Kidney (tissue), 14 donors: ENCODE results near the gene VTI1A. TPM values are rescaled to one million over a fixed set of nuclear protein-coding genes. Genes with fewer than 3 reads are reported as not detected.

Experiments used
- DNase-seq, 5 donors: peaks; one replicate each; pipeline ENCODE4 v3.0.0-alpha.2; 2013 to 2020
- FAIRE-seq: peaks from 2 replicates; lab custom pipeline; 2012; peaks lifted over from hg19 to GRCh38; lab: Jason Lieb, UNC
- H3K27ac ChIP-seq, 2 donors: one replicate each; pipeline ENCODE4 v1.7.0; 2013; ENCODE audit warnings: low read depth in 2 of 2, low read length in 2 of 2, inconsistent platforms in 1 of 2
- H3K27me3 ChIP-seq: one replicate; pipeline ENCODE4 v1.7.1; 2013; ENCODE audit warnings: low read length, inconsistent platforms; ENCODE audit not compliant: control insufficient read depth, insufficient read depth
- H3K36me3 ChIP-seq, 3 donors: one replicate each; pipeline versions ENCODE4 v1.7.0 to v1.7.1; 2013; ENCODE audit warnings: low read length in 3 of 3, control low read depth in 1 of 3, inconsistent platforms in 1 of 3; ENCODE audit not compliant: insufficient read depth in 3 of 3, control insufficient read depth in 2 of 3
- H3K4me1 ChIP-seq, 3 donors: one replicate each; pipeline versions ENCODE4 v1.7.0 to v1.7.1; 2013; ENCODE audit warnings: low read length in 3 of 3, inconsistent platforms in 1 of 3, low read depth in 1 of 3; ENCODE audit not compliant: control insufficient read depth in 2 of 3, insufficient read depth in 2 of 3
- H3K4me3 ChIP-seq, 3 donors: one replicate each; pipeline versions ENCODE4 v1.7.0 to v1.8.1; 2013; ENCODE audit warnings: low read length in 3 of 3, control low read depth in 1 of 3, inconsistent platforms in 1 of 3
- H3K9ac ChIP-seq, 3 donors: one replicate each; pipeline versions ENCODE4 v1.7.0 to v1.7.1; 2013; ENCODE audit warnings: low read length in 3 of 3, control low read depth in 1 of 3, inconsistent platforms in 1 of 3
- H3K9me3 ChIP-seq, 3 donors: one replicate each; pipeline versions ENCODE4 v1.7.0 to v1.7.1; 2013; ENCODE audit warnings: low read length in 3 of 3, control low read depth in 1 of 3, inconsistent platforms in 1 of 3; ENCODE audit not compliant: control insufficient read depth in 2 of 3, insufficient read depth in 1 of 3
- CTCF ChIP-seq: IDR thresholded peaks from 3 replicates; pipeline ENCODE4 v1.5.1; 2012; ENCODE audit warnings: mild to moderate bottlenecking, moderate library complexity, borderline replicate concordance; ENCODE audit not compliant: insufficient read depth; ENCODE audit errors: extremely low read depth
- intact Hi-C: fragments of 100-400 bp; cut with DNase I; formaldehyde crosslinking; loops from one replicate; pipeline ENCODE4 v1.11.1; 2022
- polyA plus RNA-seq: library from polyadenylated mRNA; stranded (reverse); fragments of 350-450 nt; fragmentation: Illumina TruSeq; extraction: RNeasy Lipid Tissue Mini Kit (QIAGEN cat#74804); gene quantifications from one replicate; pipeline ENCODE4 v1.2.3, GENCODE V29; 2014; ENCODE audit warnings: low read depth, low replicate concordance; ENCODE audit not compliant: insufficient read depth
- total RNA-seq: library from RNA; stranded (reverse); fragmentation: NEBNext Ultra II Directional; extraction: Animal tissue kit (Norgen Biotek cat#: 25700); gene quantifications from one replicate; pipeline ENCODE4 v1.2.1, GENCODE V29; 2021
- donor health status: control.
- donor health status: control.
- donor health status: control.
- donor health status: control.
- donor health status: control.
- donor health status: DM: yes; HTN: yes; CAD: no.
- donor health status: Normal renal cell carcinoma (clear cell type).

VTI1A gene
- total and polyA plus RNA-seq, 2 donors from 2014 or later: 9.2 to 41.8 TPM

DNA sequence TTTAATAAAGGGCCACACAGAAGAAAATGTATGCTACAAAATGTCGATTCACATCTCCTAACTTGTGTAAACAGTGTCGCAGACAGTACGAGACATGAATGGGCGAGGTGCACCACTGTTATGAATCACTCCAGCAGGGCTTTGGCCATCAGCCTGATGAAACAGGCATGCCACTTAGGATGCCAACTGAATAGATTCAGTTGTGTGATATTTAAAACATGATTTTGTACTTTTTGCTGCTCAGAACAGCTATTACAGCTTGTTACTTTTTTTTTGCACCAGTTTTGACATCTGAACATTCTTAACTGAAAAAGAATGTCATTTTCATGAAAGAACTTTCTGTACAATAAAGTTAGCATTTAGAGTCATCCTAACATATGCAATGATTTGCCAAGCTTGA is 138.1 kb downstream of the VTI1A start:
- H3K9ac ChIP-seq: no peak overlapping the region
- intact Hi-C loops: no loop called here
- FAIRE-seq: no peak

DNA sequence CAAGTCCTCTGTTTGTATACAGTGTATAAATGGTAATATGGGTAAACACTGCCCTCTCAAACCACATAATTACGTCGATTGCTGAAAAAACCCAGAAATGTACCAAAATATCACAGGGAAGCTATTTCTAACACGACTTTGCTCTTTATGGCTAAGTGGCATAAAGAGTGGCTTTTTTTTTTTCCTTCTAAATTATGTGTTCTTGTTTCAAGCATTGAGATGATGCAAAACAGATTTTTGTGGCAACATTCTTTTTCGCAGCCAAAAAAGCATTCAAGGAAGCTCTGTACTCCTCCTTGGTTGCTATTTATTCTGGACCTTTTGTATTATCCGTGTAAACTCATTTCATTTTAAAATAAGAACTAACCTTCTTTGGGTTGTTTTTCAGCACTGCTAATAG is 138.9 kb downstream of the VTI1A start:
- no peaks in the 10 kb centered on the region for H3K9me3 ChIP-seq
- no peaks in the 10 kb centered on the region for H3K36me3 ChIP-seq
- no peaks in the 10 kb centered on the region for H3K27me3 ChIP-seq
- H3K9ac ChIP-seq: no peak overlapping the region
- FAIRE-seq (no peak), DNase-seq (no peak)
- no peak overlapping the region for H3K4me3 ChIP-seq
- TF ChIP-seq CTCF: no peak
- no peak overlapping the region for H3K27ac ChIP-seq
- intact Hi-C loops: no loop called here
- no peaks in the 10 kb centered on the region for H3K4me1 ChIP-seq

More for the DNA sequence above, 138.1 kb downstream of the VTI1A start:
- TF ChIP-seq CTCF: no peak
- Histone ChIP-seq H3K27ac (no peak overlapping the region), H3K4me1 (no peaks in the 10 kb centered on the region), H3K27me3 (no peaks in the 10 kb centered on the region), H3K36me3 (no peaks in the 10 kb centered on the region), H3K4me3 (no peak overlapping the region), H3K9me3 (no peaks in the 10 kb centered on the region)
- DNase-seq: no peak

GRCh38 chr10:112587729-112588128 is 140.7 kb downstream of the VTI1A start:
- no peak for FAIRE-seq
- no peak for DNase-seq
- intact Hi-C loops: no loop called here

More at GRCh38 chr10:112587729-112588128, 140.7 kb downstream of the VTI1A start:
- Histone ChIP-seq H3K36me3 (peaks cover 0 to 2% (median 0%) of the 10 kb centered on the region in 3 donors), H3K4me3 (no peak overlapping the region), H3K27ac (no peak overlapping the region), H3K4me1 (no peaks in the 10 kb centered on the region), H3K9me3 (no peaks in the 10 kb centered on the region), H3K9ac (no peak overlapping the region), H3K27me3 (no peaks in the 10 kb centered on the region)
- TF ChIP-seq CTCF: no peak
